Endothelial cell of umbilical vein (primary cell): ENCODE results near the gene SFMBT2.

Source experiments
- CTCF ChIP-seq, 2 donors: IDR thresholded peaks; 1 replicate in 1 of 2; 2 replicates in 1 of 2; pipeline ENCODE4 v1.5.1; 2011; ENCODE audit warnings: low read length in 2 of 2, mild to moderate bottlenecking in 2 of 2, moderate library complexity in 2 of 2, control low read depth in 1 of 2, inconsistent platforms in 1 of 2, low read depth in 1 of 2; ENCODE audit not compliant: insufficient read depth in 1 of 2; ENCODE audit errors: extremely low read depth in 1 of 2
- EZH2 ChIP-seq: IDR thresholded peaks from 2 replicates; pipeline ENCODE4 v1.6.1; 2012; ENCODE audit warnings: borderline replicate concordance, low read depth, mild to moderate bottlenecking, moderate library complexity, low read length, inconsistent platforms; ENCODE audit not compliant: severe bottlenecking
- FOS ChIP-seq: IDR thresholded peaks from 2 replicates; pipeline ENCODE4 v1.6.1; 2011; ENCODE audit warnings: mild to moderate bottlenecking, low read length, moderate library complexity, borderline replicate concordance; ENCODE audit not compliant: insufficient read depth
- MAX ChIP-seq: IDR thresholded peaks from 2 replicates; pipeline ENCODE4 v1.6.1; 2011; ENCODE audit not compliant: insufficient read depth, insufficient read length
- POLR2A ChIP-seq: IDR thresholded peaks from 2 replicates; pipeline ENCODE4 v1.6.1; 2012; ENCODE audit warnings: low read depth, mild to moderate bottlenecking, control low read depth, low read length

GRCh38 chr10:7225133-7225532, 185.7 kb downstream of the SFMBT2 start:
- TF ChIP-seq CTCF (IDR thresholded peaks at IDR 0.05; ENCODE audit: extremely low read depth in 1 of 2, insufficient read depth in 1 of 2, low read depth in 1 of 2, low read length in 2 of 2) (no peak), POLR2A (no peak), MAX (no peak), EZH2 (no peak), FOS (no peak)
